ENCODE measurements around the gene PPP1R8.

DNA sequence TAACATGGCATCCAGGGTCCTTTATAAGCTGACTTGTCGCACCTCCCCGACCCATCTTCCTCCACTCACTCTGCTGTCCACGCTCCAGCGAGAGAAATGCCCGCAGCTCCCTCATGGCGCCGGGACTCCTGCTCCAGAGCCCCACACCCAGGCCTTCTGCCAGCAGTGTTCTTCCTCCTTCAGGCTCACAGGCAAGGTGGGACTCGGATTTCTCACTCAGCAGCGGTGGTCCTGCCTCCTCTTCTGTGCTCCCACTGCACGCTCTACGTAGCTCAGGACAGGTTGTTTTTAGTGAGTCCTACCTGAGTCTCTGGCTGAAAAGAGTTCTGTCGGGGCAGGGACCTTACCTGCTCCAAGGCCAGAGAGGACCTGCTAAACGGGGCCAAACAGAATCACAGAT, 53.0 kb downstream of the PPP1R8 start:
- TF ChIP-seq, protein P1, sequence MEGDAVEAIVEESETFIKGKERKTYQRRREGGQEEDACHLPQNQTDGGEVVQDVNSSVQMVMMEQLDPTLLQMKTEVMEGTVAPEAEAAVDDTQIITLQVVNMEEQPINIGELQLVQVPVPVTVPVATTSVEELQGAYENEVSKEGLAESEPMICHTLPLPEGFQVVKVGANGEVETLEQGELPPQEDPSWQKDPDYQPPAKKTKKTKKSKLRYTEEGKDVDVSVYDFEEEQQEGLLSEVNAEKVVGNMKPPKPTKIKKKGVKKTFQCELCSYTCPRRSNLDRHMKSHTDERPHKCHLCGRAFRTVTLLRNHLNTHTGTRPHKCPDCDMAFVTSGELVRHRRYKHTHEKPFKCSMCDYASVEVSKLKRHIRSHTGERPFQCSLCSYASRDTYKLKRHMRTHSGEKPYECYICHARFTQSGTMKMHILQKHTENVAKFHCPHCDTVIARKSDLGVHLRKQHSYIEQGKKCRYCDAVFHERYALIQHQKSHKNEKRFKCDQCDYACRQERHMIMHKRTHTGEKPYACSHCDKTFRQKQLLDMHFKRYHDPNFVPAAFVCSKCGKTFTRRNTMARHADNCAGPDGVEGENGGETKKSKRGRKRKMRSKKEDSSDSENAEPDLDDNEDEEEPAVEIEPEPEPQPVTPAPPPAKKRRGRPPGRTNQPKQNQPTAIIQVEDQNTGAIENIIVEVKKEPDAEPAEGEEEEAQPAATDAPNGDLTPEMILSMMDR (conservative IDR thresholded peaks at IDR 0.05), result no peak
- no peak for TF ChIP-seq ZFX (IDR thresholded peaks at IDR 0.05)
